ENCODE data around the gene CEP76.

Gene CEP76, protein sequence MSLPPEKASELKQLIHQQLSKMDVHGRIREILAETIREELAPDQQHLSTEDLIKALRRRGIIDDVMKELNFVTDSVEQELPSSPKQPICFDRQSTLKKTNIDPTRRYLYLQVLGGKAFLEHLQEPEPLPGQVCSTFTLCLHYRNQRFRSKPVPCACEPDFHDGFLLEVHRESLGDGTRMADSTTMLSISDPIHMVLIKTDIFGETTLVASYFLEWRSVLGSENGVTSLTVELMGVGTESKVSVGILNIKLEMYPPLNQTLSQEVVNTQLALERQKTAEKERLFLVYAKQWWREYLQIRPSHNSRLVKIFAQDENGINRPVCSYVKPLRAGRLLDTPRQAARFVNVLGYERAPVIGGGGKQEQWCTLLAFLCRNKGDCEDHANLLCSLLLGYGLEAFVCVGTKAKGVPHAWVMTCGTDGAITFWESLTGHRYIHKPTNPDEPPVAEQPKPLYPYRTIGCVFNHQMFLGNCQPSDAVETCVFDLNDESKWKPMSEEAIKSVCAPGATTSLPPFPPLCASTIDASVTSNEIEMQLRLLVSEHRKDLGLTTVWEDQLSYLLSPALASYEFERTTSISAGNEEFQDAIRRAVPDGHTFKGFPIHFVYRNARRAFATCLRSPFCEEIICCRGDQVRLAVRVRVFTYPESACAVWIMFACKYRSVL

DNA sequence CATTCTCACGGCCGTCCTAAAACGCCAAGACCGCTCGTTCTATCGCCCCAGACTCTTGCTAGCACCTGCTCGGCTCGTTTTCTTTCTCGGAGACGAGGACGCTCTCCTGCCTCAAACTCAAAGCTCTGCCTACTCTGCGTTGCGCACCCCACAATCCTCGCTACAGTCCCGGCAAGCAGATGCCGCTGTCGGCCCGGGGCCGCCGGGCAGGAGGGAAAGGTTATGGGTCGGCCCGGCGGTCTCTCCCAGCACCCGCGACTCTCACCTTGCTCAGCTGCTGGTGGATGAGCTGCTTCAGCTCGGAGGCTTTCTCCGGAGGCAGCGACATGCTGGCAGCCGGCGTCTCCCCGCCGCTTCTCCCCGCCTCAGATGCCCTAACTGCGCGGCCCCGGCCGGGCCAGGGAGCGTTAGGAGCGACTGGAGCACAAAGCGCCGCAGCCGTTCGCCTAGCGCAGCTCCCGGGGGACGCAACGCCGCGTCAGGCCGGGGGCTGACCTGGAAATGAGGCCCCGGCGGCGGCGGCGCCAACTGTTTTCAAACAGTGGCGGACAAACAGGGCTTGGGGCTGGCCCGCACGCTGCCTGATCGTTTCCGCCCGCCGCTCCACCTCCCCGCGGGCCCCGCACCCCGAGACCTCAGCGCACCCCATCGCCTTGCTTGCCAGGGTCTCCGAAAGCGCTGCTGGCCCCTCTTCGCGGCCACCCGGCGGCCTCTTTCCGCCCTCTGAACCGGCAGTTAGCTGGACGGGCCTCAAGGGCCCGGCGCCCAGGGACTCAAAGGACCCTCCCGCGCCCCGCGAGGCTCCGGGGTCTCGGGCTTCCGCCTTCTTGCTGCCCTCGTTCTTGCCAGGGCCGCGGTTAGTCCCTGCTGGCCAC lies at the start of gene CEP76, which contains the start of gene PSMG2:
CEP76 (minus strand) TSS at position 503 of the 875 bp plus-strand sequence; CDS start at position 328, 175 bp downstream.
PSMG2 (plus strand) TSS at position 822 of the 875 bp plus-strand sequence. CDS start 66 bp downstream, outside the sequence.
- in situ Hi-C loops (cut with HindIII; ENCODE audit: low sequenced_read_pairs), result no loop called here

DNA sequence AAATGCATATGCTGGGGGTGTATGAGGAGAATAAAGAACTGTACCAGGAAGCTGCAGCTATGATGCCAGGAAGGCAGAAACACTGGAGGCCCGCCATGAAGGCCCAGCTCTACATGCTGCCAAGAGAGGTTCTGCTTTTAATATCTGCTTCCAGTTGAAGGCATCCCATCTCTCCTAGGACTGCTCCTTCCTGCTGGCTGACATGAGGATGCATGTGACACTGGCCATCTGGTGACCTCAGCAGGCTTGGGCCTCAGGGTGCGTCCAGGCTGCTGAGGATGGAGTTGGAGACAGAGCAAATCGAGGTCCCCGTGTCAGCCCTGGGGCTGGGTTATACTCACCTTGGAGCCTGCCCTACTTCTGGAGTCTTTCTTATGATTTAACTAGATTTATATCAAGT lies 49.4 kb upstream of the CEP76 start:
- in situ Hi-C loops (cut with HindIII; ENCODE audit: low sequenced_read_pairs), result no loop called here

DNA sequence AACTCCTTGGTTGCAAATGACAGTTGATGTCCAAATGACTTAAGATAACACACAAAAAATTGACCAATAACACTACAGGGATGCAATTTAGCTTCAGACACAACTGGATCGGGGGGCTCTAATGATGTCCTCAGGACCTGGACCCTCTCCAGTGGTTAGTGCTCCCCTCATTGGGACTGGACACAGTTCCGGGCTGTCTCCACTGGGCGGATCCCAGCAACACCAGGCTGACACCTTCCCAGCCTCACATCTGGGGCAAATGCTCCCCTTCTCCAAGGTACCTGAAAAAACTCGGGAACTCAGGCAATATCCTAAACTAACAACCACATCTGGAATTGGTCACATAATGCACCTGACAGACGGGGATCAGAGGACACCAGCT lies 49.0 kb upstream of the CEP76 start:
- in situ Hi-C loops (cut with HindIII; ENCODE audit: low sequenced_read_pairs), result no loop called here

DNA sequence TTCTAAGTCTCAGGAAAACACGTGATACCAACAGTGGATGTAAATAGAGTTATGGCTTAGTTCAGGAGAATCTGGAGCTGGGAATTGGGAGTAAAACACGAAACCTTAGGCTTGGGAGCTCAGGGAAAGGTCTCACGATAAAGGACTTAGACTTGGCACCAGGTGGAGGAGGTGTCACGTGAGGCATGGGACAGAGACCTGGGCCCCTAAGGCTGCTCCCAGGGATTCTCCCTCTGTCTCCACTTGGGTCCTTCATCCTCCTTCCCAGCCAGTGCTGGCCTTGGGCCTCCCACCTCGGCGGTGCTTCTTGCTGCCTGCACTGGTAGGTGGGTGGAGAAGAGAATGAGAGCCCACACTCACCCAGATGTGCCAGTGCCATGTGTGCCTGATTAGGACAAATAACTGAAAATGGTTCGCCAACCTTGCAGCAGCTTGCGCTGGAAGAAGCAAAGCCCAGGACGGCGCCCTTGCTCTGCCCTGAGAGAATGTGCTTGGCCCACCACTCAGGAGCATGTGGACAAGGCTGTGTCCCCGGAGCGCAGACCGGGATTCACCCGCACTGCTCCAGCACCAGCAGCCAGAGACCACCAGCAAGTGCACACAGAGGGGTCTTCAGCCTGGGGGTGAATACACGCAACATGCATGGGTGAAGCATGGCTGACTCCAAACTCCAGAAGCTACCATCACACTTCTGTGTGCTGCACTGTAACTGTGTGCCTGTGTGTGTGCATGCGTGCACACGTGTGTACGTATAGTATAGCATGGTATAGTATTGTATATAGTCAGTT lies 48.4 kb upstream of the CEP76 start:
- in situ Hi-C loops (cut with HindIII; ENCODE audit: low sequenced_read_pairs), result no loop called here

DNA sequence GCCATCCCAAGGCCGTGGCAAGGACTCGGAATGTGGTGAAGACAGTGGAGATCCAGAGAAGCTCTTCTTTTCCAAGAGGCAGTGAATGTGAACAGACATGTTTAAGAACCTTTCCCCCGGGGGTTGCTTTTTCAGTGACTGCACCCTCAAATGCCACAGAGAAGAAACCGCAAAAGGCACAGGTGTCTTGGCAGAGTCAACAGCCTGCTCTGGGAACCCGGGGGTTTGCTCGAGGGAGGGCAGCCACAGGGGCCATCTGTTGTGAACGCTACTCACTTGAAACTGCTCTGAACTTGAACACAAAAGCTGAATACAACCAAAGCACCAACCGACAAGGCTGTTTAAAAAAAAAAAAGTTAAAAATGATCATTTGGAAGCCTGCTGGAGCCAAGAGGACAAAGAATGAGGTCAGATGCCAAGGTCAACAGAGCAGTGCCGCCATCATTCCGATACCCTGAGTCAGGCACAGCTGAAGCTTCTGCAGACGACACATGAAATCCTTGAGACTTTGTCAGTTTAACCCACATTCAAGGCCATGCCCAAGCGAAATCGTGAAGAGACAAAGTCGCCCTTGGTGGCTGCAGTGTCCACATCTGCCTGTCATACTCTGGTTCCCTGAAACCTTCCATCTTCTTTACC lies 47.7 kb upstream of the CEP76 start:
- in situ Hi-C loops (cut with HindIII; ENCODE audit: low sequenced_read_pairs), result no loop called here

DNA sequence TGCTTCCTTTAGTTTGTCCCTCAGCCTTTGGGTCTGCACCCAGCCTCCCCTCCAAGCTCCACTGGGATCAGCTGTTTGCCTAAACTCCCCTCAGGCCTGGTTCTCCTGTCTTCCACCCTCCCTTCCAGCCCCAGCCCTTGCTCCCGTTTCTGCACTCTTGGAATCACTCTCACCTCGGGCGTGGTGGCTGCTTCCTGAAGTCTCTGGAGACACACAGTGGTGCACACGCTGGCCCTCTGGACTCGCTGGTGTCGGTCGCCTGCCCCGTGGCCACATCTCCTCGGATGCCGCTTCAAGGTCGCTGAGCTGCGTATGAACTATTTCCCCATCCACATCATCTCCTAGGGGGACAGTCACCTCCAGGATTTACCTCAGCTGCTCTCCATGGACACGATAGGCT lies 46.6 kb upstream of the CEP76 start:
- in situ Hi-C loops (cut with HindIII; ENCODE audit: low sequenced_read_pairs), result no loop called here

DNA sequence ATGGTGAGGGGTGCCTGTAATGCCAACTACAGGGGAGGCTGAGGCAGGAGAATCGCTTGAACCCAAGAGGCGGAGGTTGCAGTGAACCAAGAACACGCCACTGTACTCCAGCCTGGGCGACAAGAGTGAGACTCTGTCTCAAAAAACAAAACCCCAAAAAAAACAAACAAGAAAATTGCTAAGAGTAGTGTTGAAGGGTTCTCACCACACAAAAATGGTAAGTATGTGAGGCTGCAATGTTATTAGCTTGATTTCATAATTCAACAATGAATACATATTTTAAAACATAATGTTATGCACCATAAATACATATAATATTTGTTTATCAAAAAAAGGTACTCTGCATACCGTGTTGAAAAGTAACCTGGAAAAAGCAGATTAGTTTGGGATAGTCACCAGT lies 46.1 kb upstream of the CEP76 start:
- in situ Hi-C loops (cut with HindIII; ENCODE audit: low sequenced_read_pairs), result no loop called here

DNA sequence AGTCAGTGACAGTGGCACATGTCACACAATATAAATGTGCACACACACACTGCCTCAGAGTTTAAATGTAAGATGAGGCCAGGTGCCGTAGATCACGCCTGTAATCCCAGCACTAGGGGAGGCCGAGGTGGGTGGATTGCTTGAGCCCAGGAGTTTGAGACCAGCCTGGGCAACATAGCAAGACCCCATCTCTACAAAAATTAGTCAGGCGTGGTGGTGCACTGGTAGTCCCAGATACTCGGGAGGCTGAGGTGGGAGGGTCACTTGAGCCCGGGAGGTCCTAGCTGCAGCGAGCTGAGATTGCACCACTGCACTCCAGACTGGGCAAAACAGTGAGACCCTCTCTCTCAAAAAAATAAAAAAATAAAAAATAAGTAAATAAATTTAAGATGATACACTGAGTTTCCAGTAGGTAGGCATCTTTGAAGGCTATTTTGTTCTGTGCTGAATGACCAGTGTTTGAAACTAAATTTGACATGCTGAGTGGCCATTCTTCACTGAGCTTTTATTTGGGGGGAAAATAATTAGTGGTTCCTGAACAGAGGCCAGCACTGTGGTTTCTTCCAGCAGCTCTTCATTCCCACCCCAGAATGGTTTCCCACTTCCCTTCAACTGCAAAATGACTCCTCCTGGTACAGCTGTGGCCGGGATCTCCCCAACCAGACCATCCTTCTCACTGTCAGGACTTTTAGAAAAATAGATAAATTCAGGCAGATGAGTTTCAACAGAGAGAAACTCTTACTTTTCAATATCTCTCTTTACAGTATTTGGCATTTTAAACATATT lies 45.2 kb upstream of the CEP76 start:
- in situ Hi-C loops (cut with HindIII; ENCODE audit: low sequenced_read_pairs), result no loop called here

DNA sequence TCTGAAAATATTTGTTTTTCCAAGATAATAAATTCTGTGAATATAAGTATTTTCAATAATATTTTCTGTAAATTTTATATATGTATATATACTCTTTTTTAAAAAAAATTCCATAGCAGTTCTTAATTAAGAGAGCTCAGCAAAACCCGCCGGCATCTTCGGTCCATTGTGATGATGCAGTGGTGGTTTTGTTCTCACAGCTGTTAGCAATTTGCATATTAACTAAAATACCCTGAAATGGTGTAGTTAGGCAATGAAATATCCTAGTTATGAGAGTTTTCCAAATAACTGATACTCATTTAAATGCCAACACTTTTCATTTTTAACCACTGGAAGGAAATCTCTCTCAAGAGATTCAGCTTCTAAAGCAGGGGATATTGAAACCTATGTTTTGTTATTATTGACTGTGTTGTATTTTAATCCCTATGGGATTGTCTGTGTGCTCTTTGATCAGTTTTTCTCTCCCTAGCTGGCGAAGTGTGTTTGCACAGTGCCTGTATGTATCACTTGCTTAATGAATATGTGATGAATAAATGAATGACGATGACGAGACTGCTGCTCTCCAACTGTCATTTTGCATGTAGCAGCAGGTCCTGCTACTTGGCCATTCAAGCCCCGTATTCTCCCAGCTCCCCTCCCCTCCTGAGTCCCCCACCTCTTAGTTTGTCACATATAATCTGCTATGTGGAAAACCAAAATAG lies 42.7 kb upstream of the CEP76 start:
- in situ Hi-C loops (cut with HindIII; ENCODE audit: low sequenced_read_pairs), result no loop called here

DNA sequence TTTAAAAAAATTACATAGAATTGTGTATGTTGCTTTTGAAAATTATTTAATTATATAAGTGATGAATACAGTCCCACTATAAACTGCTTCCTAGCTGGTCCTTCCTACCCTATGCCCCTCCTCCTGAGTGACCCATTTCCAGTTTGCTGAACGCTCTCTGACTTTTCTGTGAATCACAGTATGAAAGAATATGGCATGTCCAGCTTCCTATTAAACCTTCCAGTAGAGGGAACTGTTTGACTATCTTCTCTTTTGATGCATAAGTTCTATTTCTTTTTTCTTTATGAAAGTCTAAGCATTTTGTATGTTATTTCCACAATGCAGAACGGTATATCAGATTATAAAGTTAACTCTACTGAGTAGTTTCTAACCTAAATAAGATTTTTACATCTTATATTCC lies 41.6 kb upstream of the CEP76 start:
- in situ Hi-C loops (cut with HindIII; ENCODE audit: low sequenced_read_pairs), result loop anchor here (5.0 kb wide), 3 partner anchors 103 to 183 kb away; no protein-coding TSS in a partner anchor

DNA sequence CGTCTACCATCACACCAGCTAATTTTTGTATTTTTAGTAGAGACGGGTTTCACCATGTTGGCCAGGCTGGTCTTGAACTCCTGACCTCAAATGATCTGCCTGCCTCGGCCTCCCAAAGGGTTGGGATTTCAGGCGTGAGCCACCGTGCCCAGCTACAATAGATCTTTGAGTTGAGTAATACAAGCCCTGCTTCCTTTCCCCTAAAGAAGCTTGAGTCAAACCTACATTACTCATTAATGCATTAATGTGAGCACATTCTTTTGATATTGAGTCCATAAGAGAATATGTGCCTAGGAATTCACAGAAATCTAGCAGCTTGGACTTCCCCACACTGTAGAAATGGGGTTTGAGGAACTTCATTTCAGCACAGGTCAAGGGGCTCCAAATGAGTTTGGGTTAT lies 39.9 kb upstream of the CEP76 start:
- in situ Hi-C loops (cut with HindIII; ENCODE audit: low sequenced_read_pairs), result loop anchor here (5.0 kb wide), 3 partner anchors 105 to 185 kb away; no protein-coding TSS in a partner anchor

DNA sequence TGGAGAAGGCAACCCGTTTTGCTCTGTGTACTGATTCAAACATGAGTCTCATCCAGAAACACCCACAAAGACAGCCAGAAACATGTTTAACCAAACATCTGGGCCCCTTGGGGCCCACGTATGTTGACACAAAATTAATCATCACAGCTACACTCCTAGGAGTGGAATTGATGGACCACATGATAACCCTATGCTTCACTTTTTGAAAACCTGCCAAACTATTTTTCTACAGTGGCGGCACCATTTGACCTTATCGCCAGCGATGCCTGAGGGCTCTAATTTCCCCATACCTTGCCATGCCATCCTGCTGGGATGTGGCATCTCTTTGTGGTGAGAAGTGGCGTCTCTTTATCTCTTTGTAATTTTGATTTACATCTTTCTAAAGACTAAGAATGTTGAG lies 38.8 kb upstream of the CEP76 start:
- in situ Hi-C loops (cut with HindIII; ENCODE audit: low sequenced_read_pairs), result loop anchor here (5.0 kb wide), 3 partner anchors 106 to 186 kb away; no protein-coding TSS in a partner anchor

DNA sequence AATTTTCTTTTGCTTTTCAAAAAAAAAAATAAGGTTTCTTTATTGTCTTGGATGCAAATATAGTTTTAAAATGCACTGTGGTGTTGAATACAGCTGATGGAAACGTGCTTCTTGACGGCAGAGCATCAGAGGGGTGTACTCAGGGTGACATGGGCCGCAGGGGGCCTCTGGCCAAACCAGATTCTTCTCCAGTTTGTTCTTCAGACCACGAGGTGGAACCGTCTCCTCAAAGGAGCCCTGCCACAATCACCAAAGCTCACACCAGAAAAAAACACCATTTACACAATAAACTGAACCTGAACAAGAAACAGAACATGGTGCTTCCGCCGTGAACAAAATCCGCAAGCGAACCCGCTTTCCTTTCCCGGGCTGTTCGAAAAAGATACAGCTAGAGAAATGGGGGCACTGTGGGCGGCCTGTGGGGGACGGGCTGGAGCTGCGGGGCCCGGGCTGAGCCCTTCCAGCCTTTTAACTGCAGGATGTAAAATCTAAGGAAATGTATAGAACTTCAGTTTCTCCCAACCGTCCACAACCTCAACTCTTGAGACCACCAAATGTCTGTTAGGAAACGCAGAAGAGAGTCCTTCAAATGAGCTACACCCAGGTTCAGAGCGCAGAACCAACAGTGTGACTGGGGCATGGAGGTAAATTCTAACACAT lies 34.9 kb upstream of the CEP76 start:
- in situ Hi-C loops (cut with HindIII; ENCODE audit: low sequenced_read_pairs), result no loop called here

DNA sequence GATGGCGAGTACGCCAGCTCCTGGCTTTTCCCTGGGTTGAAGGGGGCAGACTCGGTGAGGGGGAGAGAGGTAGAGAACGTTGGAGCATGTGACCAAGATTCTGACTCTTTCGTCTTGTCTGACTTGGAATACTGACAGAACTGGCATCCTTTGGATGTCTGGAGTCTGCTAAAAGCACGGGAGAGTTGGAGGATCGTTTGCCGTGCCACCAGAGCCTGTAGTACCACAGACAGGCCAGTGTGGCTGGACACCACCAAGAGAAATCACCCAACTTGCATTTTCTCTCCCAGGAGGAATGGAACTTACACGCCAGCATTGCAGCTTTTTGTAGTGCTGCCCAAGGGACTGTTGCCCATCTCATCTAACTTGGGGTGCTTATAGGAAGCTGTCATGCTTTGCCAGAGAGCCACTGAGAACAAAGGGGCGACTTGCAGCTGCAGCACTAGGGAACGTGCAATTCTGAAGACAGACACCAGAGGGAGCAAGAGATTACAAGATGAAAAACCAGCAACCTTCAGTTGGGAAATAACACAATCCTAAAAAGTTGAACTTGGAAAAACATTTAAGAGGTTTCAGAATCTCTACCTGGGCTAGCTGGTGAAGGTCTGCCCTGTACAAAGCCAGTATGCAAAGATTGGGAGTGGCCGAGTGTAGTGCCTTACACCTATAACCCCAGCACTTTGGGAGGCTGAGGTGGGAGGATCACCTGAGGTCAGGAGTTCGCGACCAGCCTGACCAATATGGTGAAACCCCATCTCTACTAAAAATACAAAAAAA lies 24.4 kb upstream of the CEP76 start:
- in situ Hi-C loops (cut with HindIII; ENCODE audit: low sequenced_read_pairs), result no loop called here

DNA sequence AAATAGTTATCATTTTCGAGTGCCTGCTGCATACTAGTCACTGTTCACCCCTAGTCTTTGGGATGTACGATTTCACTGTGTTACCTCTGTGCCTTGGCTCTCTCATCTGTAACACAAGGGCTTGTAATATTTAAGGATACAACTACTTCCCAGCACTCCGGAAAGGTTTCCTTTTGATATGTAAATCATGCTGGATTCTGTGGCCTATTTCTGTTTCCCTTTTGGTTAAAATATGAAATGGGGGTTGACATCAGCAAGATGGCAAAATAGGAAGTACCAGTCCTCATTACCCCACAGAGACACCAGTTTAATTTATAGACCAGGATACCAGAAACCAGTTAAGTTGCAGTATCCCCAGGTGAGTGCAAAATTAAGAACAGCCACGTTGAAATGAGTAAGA lies 23.8 kb upstream of the CEP76 start:
- in situ Hi-C loops (cut with HindIII; ENCODE audit: low sequenced_read_pairs), result no loop called here

DNA sequence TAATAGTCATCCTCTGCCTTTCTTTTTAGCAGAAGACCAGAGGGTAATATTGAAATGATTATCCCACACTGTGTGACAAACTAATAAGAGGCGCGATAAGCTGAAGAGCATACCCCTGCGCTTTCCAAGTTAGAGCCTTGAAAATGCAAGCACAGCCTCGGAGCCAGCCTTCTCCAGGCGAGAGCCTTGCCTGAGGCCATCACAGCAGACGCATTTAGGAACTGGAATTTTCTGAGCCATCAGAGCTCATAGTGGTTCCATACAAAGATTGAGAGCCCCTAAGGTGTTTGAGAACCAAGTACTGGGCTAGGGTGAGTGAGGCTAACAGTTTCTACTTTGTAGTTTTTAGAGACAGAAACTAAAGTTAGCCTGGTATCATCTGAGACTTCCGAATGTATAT lies 20.2 kb upstream of the CEP76 start:
- in situ Hi-C loops (cut with HindIII; ENCODE audit: low sequenced_read_pairs), result no loop called here
